Measurements from ENCODE around the gene FMR1. TPM values are rescaled to one million over a fixed set of nuclear protein-coding genes. Genes with fewer than 3 reads are reported as not detected.

Gene FMR1
- total RNA-seq, 3 donors from 2014 or later (not counting 1 experiment from before 2014, with no cell fraction given) = 124 to 147 (median 127) TPM

DNA sequence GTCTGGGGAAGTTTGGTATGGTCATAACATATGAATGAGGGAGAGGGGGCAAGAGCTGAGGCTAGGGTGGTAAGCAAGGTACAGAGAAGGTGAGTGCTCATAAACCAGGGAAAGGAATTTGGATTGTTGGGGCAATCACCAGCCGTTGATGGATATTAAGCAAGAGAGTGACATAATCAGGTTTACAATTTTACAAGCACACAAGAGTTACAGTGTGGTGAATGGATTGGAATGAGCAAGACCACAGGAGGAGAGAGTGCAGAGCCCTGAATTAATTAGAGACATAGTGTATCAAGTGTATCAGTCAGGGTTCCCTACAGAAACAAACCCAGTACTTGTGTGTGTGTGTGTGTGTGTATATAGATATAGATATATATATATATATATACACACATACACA, 50.8 kb downstream of the FMR1 start:
- no peak for DNase-seq
- Histone ChIP-seq H3K27me3 (ENCODE audit: control insufficient read depth, insufficient read depth, low read length) (no peaks in the 10 kb centered on the region), H3K4me3 (ENCODE audit: low read length) (no peak overlapping the region), H3K36me3 (ENCODE audit: control insufficient read depth, insufficient read depth, low read length) (no peaks in the 10 kb centered on the region), H3K4me1 (ENCODE audit: control insufficient read depth, insufficient read depth, low read length) (no peaks in the 10 kb centered on the region), H3K27ac (ENCODE audit: low read length) (no peak overlapping the region), H3K9me3 (ENCODE audit: control insufficient read depth, insufficient read depth, low read length) (no peaks in the 10 kb centered on the region)
- Mint-ChIP-seq H3K27me3 (ENCODE audit: low read depth in 2 of 2) (peaks cover 7 to 14% of the 10 kb centered on the region in 2 donors), H3K36me3 (no peaks in the 10 kb centered on the region), H3K4me1 (no peaks in the 10 kb centered on the region), H3K9me3 (no peaks in the 10 kb centered on the region), H3K27ac (no peak overlapping the region), H3K4me3 (no peak overlapping the region)
- TF ChIP-seq, protein P1, sequence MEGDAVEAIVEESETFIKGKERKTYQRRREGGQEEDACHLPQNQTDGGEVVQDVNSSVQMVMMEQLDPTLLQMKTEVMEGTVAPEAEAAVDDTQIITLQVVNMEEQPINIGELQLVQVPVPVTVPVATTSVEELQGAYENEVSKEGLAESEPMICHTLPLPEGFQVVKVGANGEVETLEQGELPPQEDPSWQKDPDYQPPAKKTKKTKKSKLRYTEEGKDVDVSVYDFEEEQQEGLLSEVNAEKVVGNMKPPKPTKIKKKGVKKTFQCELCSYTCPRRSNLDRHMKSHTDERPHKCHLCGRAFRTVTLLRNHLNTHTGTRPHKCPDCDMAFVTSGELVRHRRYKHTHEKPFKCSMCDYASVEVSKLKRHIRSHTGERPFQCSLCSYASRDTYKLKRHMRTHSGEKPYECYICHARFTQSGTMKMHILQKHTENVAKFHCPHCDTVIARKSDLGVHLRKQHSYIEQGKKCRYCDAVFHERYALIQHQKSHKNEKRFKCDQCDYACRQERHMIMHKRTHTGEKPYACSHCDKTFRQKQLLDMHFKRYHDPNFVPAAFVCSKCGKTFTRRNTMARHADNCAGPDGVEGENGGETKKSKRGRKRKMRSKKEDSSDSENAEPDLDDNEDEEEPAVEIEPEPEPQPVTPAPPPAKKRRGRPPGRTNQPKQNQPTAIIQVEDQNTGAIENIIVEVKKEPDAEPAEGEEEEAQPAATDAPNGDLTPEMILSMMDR (IDR thresholded peaks at IDR 0.05) = no peak
- no peak for ATAC-seq
- WGBS (ENCODE audit: insufficient coverage) = no CpG with 5 or more reads among the region's 1 CpG
- intact Hi-C loops (cut with micrococcal nuclease) = no loop called here

DNA sequence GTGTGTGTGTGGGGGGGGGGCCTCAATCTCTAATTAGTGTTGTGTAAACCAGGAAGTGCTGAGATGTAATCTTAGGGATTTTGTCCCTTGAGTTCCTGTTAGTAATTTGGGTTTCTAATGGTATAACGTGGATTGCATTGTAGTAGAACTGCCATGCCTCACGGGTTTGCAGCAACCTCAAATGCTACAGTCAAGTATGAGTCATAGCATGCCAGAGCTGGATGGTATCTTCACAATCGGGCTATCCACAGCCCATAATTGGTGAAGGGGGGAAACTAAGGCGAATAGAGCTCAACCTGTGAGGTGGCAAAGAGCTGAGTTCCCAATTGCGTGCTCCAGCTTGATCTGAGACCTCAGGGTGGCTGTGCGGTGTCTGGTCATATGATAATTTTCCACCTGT, 67.2 kb downstream of the FMR1 start:
- Histone ChIP-seq H3K4me1 (ENCODE audit: control insufficient read depth, insufficient read depth, low read length) (no peaks in the 10 kb centered on the region), H3K4me3 (ENCODE audit: low read length) (no peak overlapping the region), H3K36me3 (ENCODE audit: control insufficient read depth, insufficient read depth, low read length) (no peaks in the 10 kb centered on the region), H3K27ac (ENCODE audit: low read length) (no peak overlapping the region), H3K27me3 (ENCODE audit: control insufficient read depth, insufficient read depth, low read length) (no peaks in the 10 kb centered on the region), H3K9me3 (ENCODE audit: control insufficient read depth, insufficient read depth, low read length) (no peaks in the 10 kb centered on the region)
- WGBS (ENCODE audit: insufficient coverage) = 89% methylated on average over 6 of the region's 6 CpGs
- ATAC-seq = no peak
- intact Hi-C loops (cut with micrococcal nuclease) = no loop called here
- Mint-ChIP-seq H3K27me3 (ENCODE audit: low read depth in 2 of 2) (no peaks in the 10 kb centered on the region), H3K4me1 (no peaks in the 10 kb centered on the region), H3K36me3 (no peaks in the 10 kb centered on the region), H3K9me3 (no peaks in the 10 kb centered on the region), H3K4me3 (no peak overlapping the region), H3K27ac (no peak overlapping the region)
- TF ChIP-seq, protein P1 (IDR thresholded peaks at IDR 0.05) = no peak
- no peak for DNase-seq

- H3K27me3 Mint-ChIP-seq (ENCODE audit: low read depth in 2 of 2) = no peaks in the 10 kb centered on the region
- H3K27ac Mint-ChIP-seq = no peak within 1 kb of the TSS
- Histone ChIP-seq H3K4me1 (ENCODE audit: control insufficient read depth, insufficient read depth, low read length) (no peaks in the 10 kb centered on the region), H3K4me3 (ENCODE audit: low read length) (no peak within 1 kb of the TSS), H3K36me3 (ENCODE audit: control insufficient read depth, insufficient read depth, low read length) (no peaks in the 10 kb centered on the region), H3K27ac (ENCODE audit: low read length) (no peak within 1 kb of the TSS), H3K27me3 (ENCODE audit: control insufficient read depth, insufficient read depth, low read length) (no peaks in the 10 kb centered on the region), H3K9me3 (ENCODE audit: control insufficient read depth, insufficient read depth, low read length) (no peaks in the 10 kb centered on the region)
- H3K9me3 Mint-ChIP-seq = no peaks in the 10 kb centered on the region
- ATAC-seq (no peak), DNase-seq (no peak)
- intact Hi-C loops (cut with micrococcal nuclease) = no loop called here
- TF ChIP-seq, protein P1 (IDR thresholded peaks at IDR 0.05) = no peak
- 97% methylated on average over 32 of the region's 35 CpGs for WGBS (ENCODE audit: insufficient coverage)
- no peak within 1 kb of the TSS for H3K4me3 Mint-ChIP-seq
- no peaks in the 10 kb centered on the region for H3K36me3 Mint-ChIP-seq
- H3K4me1 Mint-ChIP-seq = no peaks in the 10 kb centered on the region
Observed at GRCh38 chrX:147981038-147981752, 69.5 kb downstream of the FMR1 start, which contains the start of gene FMR1NB. Gene FMR1NB, plus strand, starts transcription at chrX:147981337. Its CDS starts 66 bp downstream, at chrX:147981403.

Other genes starting within 250 kb of the FMR1 start
- not detected for gene FMR1NB, start 69.4 kb downstream of the FMR1 start, total RNA-seq